Activated T-cell treated with anti-CD3 and anti-CD28 coated beads, Interleukin-2, amount 50 U/mL, for 1 hour (primary cell): ENCODE measurements around the gene RHEB.

Source experiments
- DNase-seq: peaks from one replicate; pipeline ENCODE4 v3.0.0-alpha.2; 2020

Gene RHEB

DNA sequence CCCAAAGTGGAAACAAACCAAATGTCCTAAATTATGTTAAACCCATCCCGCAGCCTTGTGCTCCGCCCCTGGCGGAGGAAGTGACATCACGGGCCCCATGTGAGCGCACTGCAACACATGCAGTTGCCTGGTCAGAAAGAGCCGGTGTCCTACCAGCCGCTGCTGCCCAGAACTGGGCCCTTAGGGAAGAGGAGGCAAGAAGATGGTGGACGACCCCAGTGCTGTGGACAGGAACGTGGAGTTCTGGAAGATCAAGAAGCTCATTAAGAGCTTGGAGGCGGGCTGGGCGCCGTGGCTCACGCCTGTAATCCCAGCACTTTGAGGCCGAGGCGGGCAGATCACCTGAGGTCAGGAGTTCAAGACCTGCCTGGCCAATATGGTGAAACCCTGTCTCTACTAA, 18.0 kb downstream of the RHEB start:
- DNase-seq, result no peak

DNA sequence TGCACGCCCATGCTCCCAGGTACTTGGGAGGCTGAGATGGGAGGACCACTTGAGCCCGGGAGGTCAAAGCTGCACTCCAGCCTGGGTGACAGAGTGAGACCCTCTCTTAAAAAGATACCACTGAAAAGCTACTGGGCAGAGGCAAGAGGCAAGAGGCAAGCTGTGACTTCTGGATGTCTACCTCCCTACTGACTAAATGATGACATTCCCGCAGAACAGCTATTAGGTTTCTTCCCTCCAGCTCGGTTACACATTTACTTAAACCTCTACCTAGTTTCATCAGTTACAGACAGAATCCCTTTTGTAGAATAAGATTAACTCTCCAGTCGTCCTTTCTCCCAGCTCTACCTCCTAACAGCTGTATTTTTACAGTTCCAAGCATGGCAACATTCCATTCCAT, 21.2 kb downstream of the RHEB start:
- DNase-seq, result no peak

DNA sequence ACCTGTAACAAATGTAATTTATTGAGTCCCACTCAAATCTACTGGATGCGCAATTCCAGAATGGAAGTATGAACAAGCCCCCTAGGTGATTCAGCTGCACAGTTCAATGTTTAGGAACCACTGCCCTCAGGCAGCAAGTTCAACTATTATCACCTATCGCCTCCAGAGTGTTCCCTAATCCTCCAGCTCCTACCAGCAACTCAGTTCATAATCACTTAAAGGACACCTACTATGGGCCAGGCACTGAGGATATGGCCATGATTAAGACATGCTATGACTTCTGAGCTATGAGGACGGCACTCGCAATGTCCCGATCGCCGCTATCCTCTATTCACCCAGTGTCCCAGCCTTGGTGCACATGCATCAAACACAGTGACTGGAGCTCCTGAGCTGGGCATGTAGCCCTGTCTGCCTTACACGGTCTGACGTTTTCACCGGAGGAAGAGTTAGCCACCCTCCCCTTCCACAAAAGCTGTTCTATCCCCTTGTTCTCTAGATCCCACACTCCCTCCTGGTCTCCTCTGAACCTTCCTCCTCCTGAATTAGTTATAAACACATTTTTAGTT, 22.3 kb downstream of the RHEB start:
- DNase-seq, result no peak

DNA sequence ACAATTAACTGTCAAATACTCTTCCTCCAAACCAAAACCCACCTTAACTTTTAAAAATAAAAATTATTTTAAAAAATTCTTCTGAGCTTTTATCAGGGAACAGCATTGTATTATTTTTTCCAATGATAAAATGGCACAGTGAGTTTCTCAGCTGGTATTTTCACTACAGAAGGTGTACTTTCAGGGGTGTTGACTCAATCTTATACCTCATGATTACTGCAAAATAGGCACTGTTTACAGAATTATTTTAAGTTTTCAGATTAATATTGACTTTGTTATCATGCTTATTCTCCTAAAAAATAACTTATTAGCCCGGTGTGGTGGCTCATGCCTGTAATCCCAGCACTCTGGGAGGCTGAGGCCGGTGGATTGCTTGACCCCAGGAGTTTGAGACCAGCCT, 24.3 kb downstream of the RHEB start:
- DNase-seq, result no peak

DNA sequence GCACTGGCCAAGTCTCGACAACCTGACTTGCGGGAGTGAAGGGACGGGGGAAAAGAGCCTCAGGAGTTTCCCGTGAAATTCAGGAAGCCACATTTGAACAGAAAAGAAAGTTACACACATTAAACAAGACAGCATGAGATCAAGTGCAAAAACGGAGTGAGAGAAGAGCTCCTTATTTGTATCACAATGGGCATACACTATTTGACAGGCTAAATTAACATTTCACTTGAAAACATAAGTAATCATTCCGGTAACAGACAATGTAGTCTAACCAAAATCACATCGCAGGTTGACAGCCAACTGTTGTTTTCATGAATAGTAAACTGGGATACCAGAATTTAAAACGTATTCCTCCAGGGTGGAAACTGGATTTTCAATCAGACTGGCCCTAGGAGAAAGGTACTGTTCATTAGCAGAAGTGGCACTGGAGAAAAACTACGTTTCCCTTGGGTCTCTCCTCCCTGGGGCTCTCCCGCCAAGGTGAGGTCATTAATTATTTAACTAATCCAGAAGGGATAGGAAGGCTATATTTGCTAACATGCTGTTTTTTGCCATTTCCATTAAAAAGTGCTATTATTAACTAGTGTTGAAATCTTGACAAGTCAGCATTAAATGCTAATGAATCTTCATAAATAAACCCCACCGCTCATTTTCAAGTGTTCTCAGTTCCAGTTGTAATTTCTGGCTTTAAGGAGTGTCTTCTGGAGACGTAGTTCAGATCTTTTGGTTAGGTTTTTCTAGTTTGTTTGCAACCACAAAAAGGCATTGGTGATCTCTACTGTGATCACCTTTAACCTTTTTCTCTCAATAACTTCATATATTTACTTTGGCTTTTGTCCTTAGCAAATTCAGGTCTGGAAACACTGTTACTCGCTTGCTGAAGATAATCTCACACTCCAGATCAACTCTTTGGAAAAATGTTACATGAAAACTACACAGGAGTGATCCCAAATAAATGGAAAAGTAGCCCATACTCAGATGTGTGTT, 25.1 kb downstream of the RHEB start:
- DNase-seq, result no peak

DNA sequence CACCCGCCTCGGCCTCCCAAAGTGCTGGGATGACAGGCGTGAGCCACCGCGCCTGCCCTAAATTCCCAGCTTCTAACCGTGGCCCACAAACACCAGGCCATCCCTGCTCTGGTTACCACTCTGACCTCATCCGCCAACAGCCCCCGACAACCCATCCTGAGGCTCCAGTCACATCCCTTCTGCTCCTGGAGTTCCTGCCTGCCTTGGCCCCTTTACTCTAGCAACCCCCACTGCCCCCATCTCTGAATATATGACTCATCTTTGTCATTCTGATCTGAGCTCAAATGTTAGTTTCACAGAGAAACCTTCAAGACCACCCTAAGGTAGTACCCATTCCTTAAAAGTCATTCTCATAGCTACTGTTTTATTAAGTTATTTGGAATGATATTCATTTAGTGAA, 26.6 kb downstream of the RHEB start:
- DNase-seq, result no peak

DNA sequence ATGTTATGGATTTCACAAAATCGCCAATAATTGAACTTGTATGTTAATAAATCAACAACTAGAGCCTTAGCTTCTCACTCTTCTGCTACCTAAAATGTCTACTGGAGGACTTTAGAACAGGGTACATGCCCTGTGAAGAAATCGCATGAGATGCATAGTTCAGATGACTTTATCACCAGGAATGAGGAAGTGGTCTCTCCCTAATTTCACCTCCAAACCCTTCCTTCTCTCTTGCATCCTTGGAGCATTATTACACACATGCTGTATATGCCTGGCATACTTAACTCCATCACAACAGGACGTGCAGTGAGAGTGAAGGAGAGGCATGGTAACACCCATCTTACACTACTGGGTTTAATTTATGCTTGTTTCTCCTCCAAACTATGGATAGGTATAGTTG, 27.8 kb downstream of the RHEB start:
- DNase-seq, result no peak

DNA sequence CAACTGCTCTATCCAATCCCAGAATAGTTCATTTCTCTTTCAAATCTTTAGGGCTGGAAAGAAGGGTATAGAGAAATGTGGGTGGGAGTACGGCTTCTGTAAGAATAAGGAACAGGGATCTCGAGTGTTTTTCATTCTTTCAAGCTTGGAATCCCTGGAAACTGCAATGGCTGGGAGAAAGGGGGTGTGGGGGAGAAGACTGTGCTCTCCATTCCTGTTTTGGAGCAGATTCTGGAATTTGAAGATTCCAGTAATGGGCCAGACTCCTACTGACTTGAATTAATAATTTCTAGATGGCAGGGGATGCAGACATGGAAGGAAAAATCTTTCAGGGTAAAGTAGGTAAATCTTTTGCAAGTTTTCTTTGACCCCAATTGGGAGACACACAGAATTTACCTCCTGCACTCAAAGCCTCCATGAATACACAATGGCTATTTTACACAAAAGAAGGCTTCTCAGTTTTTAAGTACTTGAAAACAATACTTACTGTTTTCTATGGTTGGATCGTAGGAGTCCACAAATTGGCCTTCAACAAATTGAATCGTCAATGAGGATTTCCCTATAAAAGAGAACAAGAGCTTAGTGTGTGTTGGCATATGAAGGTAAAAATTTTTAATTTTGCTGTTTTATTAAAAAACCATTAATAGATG, 29.1 kb downstream of the RHEB start:
- DNase-seq, result no peak

DNA sequence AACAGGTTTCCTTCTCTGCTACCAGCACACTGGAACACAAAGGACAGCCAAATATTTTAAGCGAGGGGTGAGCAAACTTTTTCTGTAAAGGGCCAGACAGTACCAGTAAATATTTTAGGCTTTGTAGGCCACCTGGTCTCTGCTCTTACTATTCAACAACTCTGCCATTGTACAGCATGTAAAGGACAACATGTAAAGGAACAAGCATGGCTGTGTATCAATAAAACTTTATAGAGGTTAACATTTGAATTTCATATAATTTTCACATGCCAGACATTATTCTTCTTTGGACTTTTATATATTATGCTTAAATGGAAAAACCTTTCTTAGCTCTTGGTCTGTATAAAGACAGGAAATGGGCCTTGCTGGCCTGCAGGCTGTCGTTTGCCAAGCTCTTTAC, 30.2 kb downstream of the RHEB start:
- no peak for DNase-seq

DNA sequence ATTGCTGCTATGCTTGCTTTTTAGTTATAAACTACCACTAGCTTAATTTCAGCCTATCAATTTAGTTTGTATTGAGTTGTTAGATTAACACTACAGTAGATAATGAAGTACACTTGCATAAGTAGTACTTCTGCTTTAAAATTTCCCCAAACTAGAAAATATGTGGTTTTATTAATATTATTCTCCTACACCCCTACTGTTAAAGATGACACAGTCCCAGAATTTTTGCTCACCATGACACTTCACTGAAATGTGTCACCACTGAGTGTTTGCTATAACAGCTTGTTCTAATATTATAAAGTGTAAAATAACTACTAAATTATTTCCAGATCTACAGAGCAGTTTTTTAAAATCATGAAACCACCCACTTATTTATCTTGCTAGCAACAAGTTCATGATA, 31.6 kb downstream of the RHEB start:
- no peak for DNase-seq

DNA sequence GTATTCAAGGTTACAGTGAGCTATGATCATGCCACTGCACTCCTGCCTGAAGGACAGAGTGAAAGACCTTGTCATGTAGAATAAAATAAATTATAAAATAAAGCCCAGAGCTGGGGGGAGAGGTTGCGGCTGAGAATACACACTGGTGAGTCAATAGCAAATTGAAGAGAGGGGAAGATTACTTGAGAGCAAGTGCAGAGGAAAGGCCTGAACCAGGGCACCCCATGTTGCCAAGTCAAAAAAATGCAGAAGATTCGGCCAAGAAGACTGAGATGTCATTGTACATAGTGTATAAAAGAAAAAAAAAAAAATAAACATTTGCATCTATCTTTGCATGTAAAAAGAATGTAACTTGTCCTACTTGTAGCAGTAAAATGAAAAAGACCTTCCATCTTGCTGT, 32.5 kb downstream of the RHEB start:
- DNase-seq, result no peak

DNA sequence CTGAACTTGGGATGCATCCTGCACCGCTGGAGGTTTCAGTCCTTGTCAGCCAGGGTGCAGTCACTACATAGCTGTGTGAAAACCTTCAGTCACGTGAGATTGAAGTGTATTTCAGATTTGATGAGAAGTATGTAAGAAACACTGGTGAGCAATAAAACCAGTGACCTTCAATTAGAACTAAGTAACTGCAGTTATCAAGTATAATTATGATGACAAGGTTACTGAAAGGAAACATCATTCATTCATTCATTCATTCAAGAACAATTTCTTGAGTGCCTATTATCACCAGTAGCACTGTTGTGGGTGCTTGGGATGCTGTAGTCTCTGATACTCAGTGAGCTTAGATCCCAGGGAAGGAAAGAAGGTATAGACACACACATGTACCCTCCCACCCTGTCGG, 33.6 kb downstream of the RHEB start:
- no peak for DNase-seq

DNA sequence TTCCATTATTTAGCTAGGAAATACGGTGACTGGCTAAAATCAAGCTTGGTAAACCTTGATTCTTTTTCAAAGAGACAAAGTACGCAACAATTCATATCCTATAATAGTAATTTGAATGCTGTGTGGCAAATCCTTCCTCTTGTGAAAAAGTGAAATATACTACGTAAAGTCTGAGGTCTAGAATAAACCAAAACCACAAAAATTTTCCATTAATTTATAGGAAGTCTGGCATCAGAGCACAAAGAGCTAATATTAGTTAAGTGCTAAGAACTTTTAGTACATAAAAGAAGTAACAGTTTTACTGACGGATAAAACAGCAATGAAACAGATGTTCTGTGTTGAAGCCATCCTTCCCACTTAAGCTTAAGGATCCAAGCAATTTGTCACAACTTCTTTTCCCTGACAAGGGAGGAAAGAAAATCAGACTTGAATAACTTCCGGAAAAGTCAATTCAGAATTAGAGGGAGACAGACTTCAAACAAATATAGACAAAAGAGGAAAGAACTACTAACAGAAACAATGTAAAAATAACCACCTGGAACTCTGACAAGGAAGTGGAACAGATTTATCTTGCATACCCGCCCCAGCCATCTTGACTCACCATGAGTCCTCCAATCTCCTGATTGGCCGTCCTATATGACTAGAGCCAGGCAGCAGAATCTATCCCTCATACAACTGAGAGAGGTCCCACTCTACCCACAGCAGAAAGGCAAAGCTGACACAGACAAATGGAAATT, 34.6 kb downstream of the RHEB start:
- DNase-seq, result no peak

DNA sequence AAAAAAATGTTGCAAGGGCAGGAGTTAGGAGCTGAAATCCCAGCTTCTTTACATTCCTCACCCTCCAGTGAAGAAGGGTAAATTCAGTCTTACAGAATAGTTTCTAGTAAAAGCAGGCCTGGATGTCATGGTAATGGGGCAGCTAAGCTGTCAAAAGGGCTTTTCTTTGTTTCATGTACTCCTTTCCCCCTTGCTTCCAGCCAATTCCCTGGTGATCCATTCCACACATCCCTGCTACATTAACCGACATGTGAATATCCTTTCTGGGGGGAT, 36.0 kb downstream of the RHEB start:
- DNase-seq, result no peak

DNA sequence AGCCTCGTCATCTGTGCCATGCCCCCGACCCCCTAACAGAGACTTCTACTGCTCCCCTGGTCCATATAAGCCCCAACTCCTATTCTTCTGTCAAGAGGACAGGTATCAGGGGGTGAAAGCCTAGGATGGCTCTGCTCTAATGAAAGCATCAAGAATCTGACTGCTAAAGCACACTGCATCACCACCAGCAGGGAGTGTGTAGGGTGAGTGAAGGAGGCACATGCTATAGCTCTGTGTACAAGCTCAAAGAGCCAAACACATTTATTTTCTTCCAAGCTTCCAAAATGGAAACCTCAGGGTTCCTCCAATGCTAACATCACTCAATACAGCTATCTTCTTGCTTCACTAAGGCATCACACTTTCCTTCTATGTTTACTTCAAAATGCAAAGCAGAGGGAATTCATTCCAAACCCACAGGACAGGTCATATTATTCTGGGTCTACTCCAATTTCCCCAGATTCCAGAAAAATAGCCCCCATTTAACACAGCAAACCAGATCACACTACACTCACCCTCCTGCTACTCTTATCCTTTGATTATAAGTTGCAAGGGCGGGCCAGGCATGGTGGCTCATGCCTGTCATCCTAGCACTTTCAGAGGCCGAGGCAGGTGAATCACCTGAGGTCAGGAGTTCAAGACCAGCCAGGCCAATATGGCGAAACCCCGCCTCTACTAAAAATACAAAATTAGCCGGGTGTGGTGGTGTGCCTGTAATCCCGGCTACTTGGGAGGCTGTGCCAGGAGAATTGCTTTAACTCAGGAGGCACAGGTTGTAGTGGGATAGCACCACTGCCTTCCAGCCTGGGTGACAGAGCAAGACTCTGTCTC, 36.6 kb downstream of the RHEB start:
- no peak for DNase-seq

DNA sequence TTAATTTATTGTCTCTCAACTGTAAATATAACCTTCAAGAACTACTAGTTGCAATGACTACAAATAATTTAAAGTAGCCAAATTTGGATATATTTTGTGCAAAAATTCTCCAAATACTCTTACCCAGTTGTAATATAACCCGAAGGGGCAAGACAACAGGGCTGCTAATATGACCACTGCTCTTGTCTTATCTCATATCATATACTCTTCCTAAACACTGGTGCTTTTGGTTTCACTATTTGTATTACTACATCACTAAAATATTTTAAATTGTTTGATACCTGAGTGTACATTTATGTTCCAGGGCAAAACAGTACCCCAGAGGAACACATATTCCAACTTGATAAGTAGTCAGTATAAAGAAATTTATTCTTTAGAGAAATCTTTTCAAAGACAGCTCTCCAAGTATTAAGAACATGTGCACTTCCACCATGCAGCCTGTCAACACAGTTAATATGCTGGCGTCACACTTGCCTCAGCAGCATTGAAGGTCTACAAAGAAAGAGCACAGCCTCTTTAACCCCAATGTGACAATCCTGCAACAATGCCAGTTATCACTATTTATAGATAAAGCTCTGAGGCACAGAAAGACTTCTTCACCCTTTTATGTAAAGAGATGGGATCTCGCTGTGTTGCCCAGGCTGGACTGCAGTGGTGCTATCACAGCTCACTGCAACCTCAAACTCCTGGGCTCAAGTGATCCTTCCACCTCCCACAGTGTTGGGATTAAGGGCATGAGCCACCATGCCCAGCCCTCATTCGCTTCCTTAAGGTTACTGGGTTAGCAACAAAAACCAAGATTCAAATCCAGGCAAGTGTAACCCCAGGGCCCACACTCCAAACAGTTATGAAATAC, 37.8 kb downstream of the RHEB start:
- DNase-seq, result no peak

DNA sequence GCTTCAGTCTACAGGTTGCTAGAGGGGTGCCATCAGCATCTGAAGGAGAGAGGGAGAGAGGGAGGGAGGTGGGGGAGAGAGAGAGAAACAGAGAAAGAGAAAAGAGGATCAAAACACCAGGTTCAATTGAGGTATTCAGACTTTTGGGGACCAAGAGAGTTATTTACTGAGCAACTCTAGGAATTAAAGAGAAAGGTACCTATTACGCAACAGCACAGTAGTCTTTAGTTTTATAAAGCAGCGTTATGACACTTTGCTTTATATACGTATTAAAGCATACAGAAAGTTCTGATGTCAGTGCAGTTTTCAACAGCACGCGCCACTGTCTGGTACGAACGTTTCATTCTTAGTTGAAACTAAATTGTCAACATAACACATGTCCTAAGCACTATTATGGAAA, 41.8 kb downstream of the RHEB start:
- no peak for DNase-seq

DNA sequence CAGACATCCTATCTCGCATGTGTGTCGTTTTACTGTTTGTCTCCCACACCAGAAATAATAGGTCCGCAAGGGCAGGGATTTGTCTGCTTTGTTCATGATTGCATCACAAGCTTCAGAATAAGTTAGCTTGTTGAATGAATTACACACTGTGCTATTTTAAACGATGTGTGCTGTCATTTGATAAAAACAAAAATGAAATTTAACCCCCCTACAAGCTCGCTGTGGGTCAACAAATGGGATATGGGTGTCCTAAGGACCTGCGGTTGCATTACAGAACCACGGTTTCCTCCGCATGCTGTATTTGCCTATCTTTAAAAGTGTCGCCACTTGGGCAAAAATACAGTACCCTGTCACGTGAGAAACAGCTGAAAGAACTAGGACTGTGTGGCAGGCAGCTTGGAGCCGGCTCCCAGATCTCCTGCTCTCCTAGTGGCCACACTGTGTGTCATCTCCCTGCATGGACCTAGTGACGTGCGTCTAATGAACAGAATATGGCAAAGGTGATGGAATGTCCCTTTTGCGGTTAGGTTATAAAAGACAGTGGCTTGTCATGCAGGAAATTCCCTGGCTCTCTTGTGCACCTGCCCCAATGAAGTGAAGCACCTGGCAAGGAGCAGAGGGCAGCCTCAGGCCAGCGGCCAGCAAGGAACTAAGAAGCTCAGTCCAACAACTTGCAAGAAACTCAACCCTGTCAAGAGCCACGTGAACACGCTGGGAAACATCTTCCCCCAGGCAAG, 46.9 kb downstream of the RHEB start:
- no peak for DNase-seq

DNA sequence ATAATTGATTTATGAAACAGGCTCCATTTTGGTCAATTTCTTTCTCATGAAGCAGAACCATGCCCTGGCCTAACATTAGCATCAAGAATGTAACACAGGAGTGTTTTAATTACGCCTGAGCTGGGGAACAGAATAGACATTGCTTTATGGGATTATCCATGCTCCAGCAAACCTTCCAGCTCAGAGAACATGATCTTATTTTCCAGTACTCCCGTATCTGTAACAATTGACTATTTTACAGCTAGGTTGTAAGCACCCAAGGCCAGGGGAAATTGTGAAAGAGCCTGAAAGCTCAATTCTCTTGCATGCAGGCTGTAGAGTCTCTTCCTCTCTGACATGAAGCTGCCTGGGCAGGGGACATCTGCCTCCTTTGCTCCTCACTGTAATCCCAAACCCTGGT, 49.0 kb downstream of the RHEB start:
- no peak for DNase-seq

DNA sequence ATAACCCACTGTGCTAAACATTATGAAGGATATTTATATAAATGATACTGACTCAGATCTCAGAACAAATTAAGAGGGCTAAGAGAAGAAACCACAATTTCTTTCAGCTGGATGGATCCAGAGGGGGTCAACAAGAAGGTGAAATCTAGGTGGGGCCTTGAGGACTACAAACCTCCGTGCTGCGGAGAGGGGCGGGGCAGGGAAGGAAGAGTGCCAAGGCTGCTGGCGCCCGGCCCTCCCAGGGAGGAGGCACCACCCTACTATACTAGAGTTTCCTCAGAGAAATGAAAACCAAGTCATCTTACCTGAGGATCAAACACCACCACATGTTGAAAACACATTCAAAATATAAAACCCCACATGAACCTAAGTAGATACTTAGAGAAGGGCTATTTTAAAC, 50.4 kb downstream of the RHEB start:
- no peak for DNase-seq
